HepG2 (cell line): ENCODE data around the gene SULT6B1. TPM values are rescaled to one million over a fixed set of nuclear protein-coding genes. Genes with fewer than 3 reads are reported as not detected.

ENCODE experiments used
- ATAC-seq: fragments of 200-7000 bp; cut with Tn5 transposase; 3 replicates; pipeline ENCODE4 v1.9.1; 2020; ENCODE audit warnings: mild to moderate bottlenecking, moderate library complexity
- BruUV-seq: library from RNA; stranded (reverse); fragments of 400-500 nt; replicated peaks from 2 replicates; lab custom pipeline; 2021; lab: Mats Ljungman, UMichigan
- CTCF ChIA-PET: fragments of 300-600 bp; formaldehyde crosslinking; extraction: SDS; loops from one replicate; lab custom pipeline; 2021; ENCODE audit warnings: low total read pairs, inconsistent platforms, low intra/inter-chr PET ratio; lab: Yijun Ruan, JAX
- POLR2A ChIA-PET: fragments of 350-600 bp; sonication (Branson Sonifier 250); formaldehyde crosslinking; loops from one replicate; lab custom pipeline; 2020; ENCODE audit warnings: antibody characterized with exemption, inconsistent platforms; lab: Yijun Ruan, JAX
- DNase-seq: peaks from one replicate; pipeline ENCODE4 v3.0.0-alpha.2; 2015; ENCODE audit warnings: low spot score
- FAIRE-seq: peaks from 3 replicates; lab custom pipeline; 2011; peaks lifted over from hg19 to GRCh38; lab: Jason Lieb, UNC
- H2AFZ ChIP-seq: one replicate; pipeline ENCODE4 v1.6.1; 2011; ENCODE audit warnings: low read length, inconsistent platforms
- H3K27ac ChIP-seq: fragments of 300-600 bp; 3 replicates; pipeline ENCODE4 v1.8.0; 2011; ENCODE audit warnings: mixed run types, mild to moderate bottlenecking, mixed read lengths, low read length, inconsistent platforms; ENCODE audit not compliant: insufficient read depth; ENCODE audit errors: extremely low read length
- H3K27me3 ChIP-seq, 2 experiments: fragments of 200-600 bp in 1 of 2; 2 replicates in 1 of 2; 3 replicates in 1 of 2; pipeline versions ENCODE4 v1.6.0 to v1.8.0; 2011; ENCODE audit warnings: low read length in 2 of 2, mild to moderate bottlenecking in 2 of 2, moderate library complexity in 2 of 2, inconsistent platforms in 1 of 2; ENCODE audit not compliant: insufficient read depth in 2 of 2, control insufficient read depth in 1 of 2
- H3K36me3 ChIP-seq, 2 experiments: fragments of 200-600 bp in 1 of 2; replicated peaks in 1 of 2; 2 replicates in 1 of 2; 3 replicates in 1 of 2; pipeline versions ENCODE4 v1.5.1 to v1.8.0; 2011; ENCODE audit warnings: low read length in 2 of 2, inconsistent platforms in 1 of 2; ENCODE audit not compliant: insufficient read depth in 2 of 2, control insufficient read depth in 1 of 2
- H3K4me1 ChIP-seq: 2 replicates; pipeline ENCODE4 v1.5.1; 2012; ENCODE audit warnings: low read length, inconsistent platforms; ENCODE audit not compliant: insufficient read depth
- H3K4me2 ChIP-seq: 2 replicates; pipeline ENCODE4 v1.6.0; 2011; ENCODE audit warnings: low read depth, low read length, inconsistent platforms
- H3K4me3 ChIP-seq, 3 experiments: fragments of 200-600 bp in 1 of 3; sonication (generic), shearing (Covaris generic) in 1 of 3; replicated peaks in 1 of 3; 2 replicates each; pipeline ENCODE4 v1.5.1; 2011 to 2016; ENCODE audit warnings: low read length in 3 of 3, inconsistent platforms in 2 of 3, low read depth in 2 of 3, mild to moderate bottlenecking in 2 of 3, control low read depth in 1 of 3, mixed read lengths in 1 of 3; ENCODE audit not compliant: insufficient read depth in 1 of 3
- H3K79me2 ChIP-seq: one replicate; pipeline ENCODE4 v1.6.1; 2011; ENCODE audit warnings: low read length, inconsistent platforms; ENCODE audit not compliant: insufficient read depth
- H3K9ac ChIP-seq: 2 replicates; pipeline ENCODE4 v1.6.0; 2011; ENCODE audit warnings: mild to moderate bottlenecking, low read depth, low read length, inconsistent platforms; ENCODE audit not compliant: insufficient read depth
- H3K9me3 ChIP-seq: 2 replicates; pipeline ENCODE4 v1.5.1; 2012; ENCODE audit warnings: mild to moderate bottlenecking, low read length
- H4K20me1 ChIP-seq: 2 replicates; pipeline ENCODE4 v1.6.0; 2011; ENCODE audit warnings: inconsistent platforms, mild to moderate bottlenecking, low read length, moderate library complexity; ENCODE audit not compliant: insufficient read depth
- GFI1 ChIP-seq: sonication (generic); formaldehyde crosslinking; IDR thresholded peaks from 2 replicates; pipeline ENCODE4 v1.5.0; 2020; ENCODE audit warnings: missing genetic modification reagents, mild to moderate bottlenecking, borderline replicate concordance
- GLMP ChIP-seq: sonication (generic); formaldehyde crosslinking; IDR thresholded peaks from 2 replicates; pipeline ENCODE4 v1.9.0; 2021; ENCODE audit warnings: missing genetic modification reagents, mild to moderate bottlenecking, borderline replicate concordance
- IKZF4 ChIP-seq: sonication (generic); formaldehyde crosslinking; IDR thresholded peaks from 2 replicates; pipeline ENCODE4 v1.5.1; 2020; ENCODE audit warnings: borderline replicate concordance, mild to moderate bottlenecking, low read depth, missing genetic modification reagents; ENCODE audit errors: not compliant biosample characterization
- NKX3-1 ChIP-seq: sonication (generic); formaldehyde crosslinking; IDR thresholded peaks from 2 replicates; pipeline ENCODE4 v1.5.0; 2020; ENCODE audit warnings: missing genetic modification reagents
- SP1 ChIP-seq, 2 experiments: fragments of 450-650 bp in 1 of 2; sonication (generic) in 1 of 2; formaldehyde crosslinking in 1 of 2; IDR thresholded peaks; 2 replicates each; pipeline versions ENCODE4 v1.4.0 to v1.6.1; 2016 to 2020; ENCODE audit warnings: missing genetic modification reagents in 1 of 2
- ZFP36 ChIP-seq: fragments of 150-350 bp; IDR thresholded peaks from 2 replicates; pipeline ENCODE4 v1.6.1; 2018; ENCODE audit warnings: borderline replicate concordance, low read length, low read depth; ENCODE audit not compliant: partially characterized antibody
- ZNF317 ChIP-seq: sonication (generic); formaldehyde crosslinking; IDR thresholded peaks from 2 replicates; pipeline ENCODE4 v1.5.0; 2020; ENCODE audit warnings: mild to moderate bottlenecking, missing genetic modification reagents
- ZNF547 ChIP-seq: sonication (generic); formaldehyde crosslinking; IDR thresholded peaks from 2 replicates; pipeline ENCODE4 v1.5.1; 2020; ENCODE audit warnings: mild to moderate bottlenecking, missing genetic modification reagents
- ZNF687 ChIP-seq: sonication (generic); formaldehyde crosslinking; IDR thresholded peaks from 2 replicates; pipeline ENCODE4 v1.5.1; 2020; ENCODE audit warnings: mild to moderate bottlenecking, missing genetic modification reagents, moderate library complexity
- ZNF709 ChIP-seq: sonication (generic); formaldehyde crosslinking; IDR thresholded peaks from 2 replicates; pipeline ENCODE4 v1.5.0; 2020; ENCODE audit warnings: mild to moderate bottlenecking, missing genetic modification reagents
- whole genome bisulfite sequencing: methylation state at CpG from one replicate; pipeline ENCODE4 v1.1.6; 2017; ENCODE audit warnings: low lambda C conversion rate; 5-methylcytosine and 5-hydroxymethylcytosine counted together
- in situ Hi-C: cut with HindIII; loops from 2 replicates; pipeline ENCODE4 v1.10.0; 2017; ENCODE audit warnings: low pct_unique_long_range_greater_than_20kb; ENCODE audit not compliant: extremely low pct_ligation_motif_present
- intact Hi-C: fragments of 100-400 bp; cut with micrococcal nuclease; formaldehyde crosslinking; loops from one replicate; pipeline ENCODE4 v1.10.0; 2022; ENCODE audit not compliant: unreplicated experiment
- polyA plus RNA-seq, 8 experiments: library from polyadenylated mRNA; depleted of rRNA in 3 of 8; stranded (reverse) in 7 of 8; unstranded in 1 of 8; fragments of >200 nt; fragmentation: Illumina TruSeq in 4 of 8; extraction: Trizol in 4 of 8; gene quantifications; 2 replicates each; pipeline versions ENCODE4 v1.2.1 to v1.2.3, GENCODE V29; 2011 to 2016; ENCODE audit warnings: low read depth in 4 of 8, missing spikeins in 1 of 8, mixed read lengths in 1 of 8; ENCODE audit not compliant: insufficient read depth in 1 of 8
- total RNA-seq, 5 experiments: library from RNA; depleted of rRNA; stranded (reverse); fragments of >200 nt; fragmentation: Illumina TruSeq; extraction: Trizol; gene quantifications; 2 replicates each; pipeline ENCODE4 v1.2.3, GENCODE V29; 2016; ENCODE audit warnings: low read depth in 1 of 5

SULT6B1 gene
- total and polyA plus RNA-seq, 2 of the 13 experiments (the other 11 are each of a cell fraction or from before 2014, with no cell fraction given): not detected

GRCh38 chr2:37191747-37192146, 3.3 kb upstream of the SULT6B1 start:
- ATAC-seq (no peak), DNase-seq (no peak), FAIRE-seq (no peak)
- Histone ChIP-seq H3K36me3 (no peaks in the 10 kb centered on the region), H3K4me1 (peaks cover 30% of the 10 kb centered on the region), H3K9ac (no peak overlapping the region), H3K4me3 (no peak overlapping the region; a peak in 1 of 6 replicates), H3K4me2 (0 out of 2 replicates have a peak overlapping the region, but pooled peaks have one; percentile 13), H3K9me3 (no peaks in the 10 kb centered on the region), H3K27ac (no peak overlapping the region), H3K79me2 (peaks cover 2% of the 10 kb centered on the region), H3K27me3 (peaks cover 2 to 14% of the 10 kb centered on the region in 2 experiments; a peak in 3 of 5 replicates), H4K20me1 (no peaks in the 10 kb centered on the region), H2AFZ (no peak overlapping the region)
- ChIA-PET POLR2A (interaction anchor here (0.7 to 2.9 kb wide), 2 partner anchors 35 to 40 kb away, joined by 3 to 9 read pairs; partner anchors contain the start of genes CEBPZ and NDUFAF7), CTCF (no interaction called here)
- in situ Hi-C loops (no loop called here), intact Hi-C loops (no loop called here)
- TF ChIP-seq ZNF317 (CRISPR knock-in tag) (no peak), ZNF687 (CRISPR knock-in tag) (0 out of 2 replicates have a peak, but pooled peaks have one; percentile 14)
- 53% methylated on average over 6 of the region's 6 CpGs for WGBS
- BruUV-seq: no TSS peak

DNA sequence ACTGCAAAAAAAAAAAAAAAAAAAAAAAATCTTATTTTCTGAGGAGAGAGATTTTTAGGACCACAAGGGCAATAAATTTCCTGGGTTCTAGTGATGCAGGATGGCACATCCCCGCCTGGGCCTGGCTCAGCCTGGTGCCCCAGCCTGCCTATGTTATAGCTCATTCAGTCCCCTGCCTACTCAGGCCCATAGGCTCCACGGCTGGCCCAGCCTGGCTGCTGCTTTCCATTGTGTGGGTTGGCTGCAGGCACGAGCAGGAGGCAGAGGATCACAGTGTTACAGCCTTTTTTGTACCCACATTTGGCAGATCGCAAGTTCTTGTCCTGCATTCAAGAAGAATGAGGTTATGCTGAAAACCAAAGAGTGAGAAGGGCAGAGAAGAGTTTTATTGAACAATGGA, 2.8 kb upstream of the SULT6B1 start:
- Histone ChIP-seq H3K9ac (no peak overlapping the region), H3K4me1 (peaks cover 30% of the 10 kb centered on the region), H3K4me2 (0 out of 2 replicates have a peak overlapping the region, but pooled peaks have one; percentile 13), H3K27ac (no peak overlapping the region), H3K9me3 (no peaks in the 10 kb centered on the region), H3K36me3 (no peaks in the 10 kb centered on the region), H2AFZ (no peak overlapping the region), H3K27me3 (peaks cover 2 to 18% of the 10 kb centered on the region in 2 experiments; a peak in 3 of 5 replicates), H3K79me2 (no peaks in the 10 kb centered on the region), H4K20me1 (no peaks in the 10 kb centered on the region), H3K4me3 (no peak overlapping the region)
- intact Hi-C loops: no loop called here
- FAIRE-seq (no peak), DNase-seq (no peak), ATAC-seq (peak; percentile 16; the same call in 1 of the 3 replicates)
- 27% methylated on average over 4 of the region's 4 CpGs for WGBS
- in situ Hi-C loops: no loop called here
- no TSS peak for BruUV-seq
- POLR2A ChIA-PET: interaction anchor here (0.7 to 2.9 kb wide), 2 partner anchors 36 to 40 kb away, joined by 3 to 9 read pairs; partner anchors contain the start of genes CEBPZ and NDUFAF7
- CTCF ChIA-PET: no interaction called here
- TF ChIP-seq ZNF547: no peak
- TF ChIP-seq ZFP36: no peak
- no peak for TF ChIP-seq SP1 (IDR thresholded peaks at IDR 0.05)
- no peak for TF ChIP-seq SP1 (CRISPR knock-in tag; IDR thresholded peaks at IDR 0.05)
- TF ChIP-seq GLMP (CRISPR knock-in tag): no peak
- no peak for TF ChIP-seq GFI1 (CRISPR knock-in tag)
- no peak for TF ChIP-seq IKZF4 (CRISPR knock-in tag)
- no peak for TF ChIP-seq ZNF709 (CRISPR knock-in tag)
- TF ChIP-seq NKX3-1: no peak
